Urothelium cell line (cell line): ENCODE measurements around the gene TPI1.

ENCODE experiments used
- DNase-seq: peaks from one replicate; pipeline ENCODE4 v3.0.0; 2011; ENCODE audit warnings: low spot score, mixed read lengths
- FAIRE-seq: peaks from 2 replicates; lab custom pipeline; 2011; peaks lifted over from hg19 to GRCh38; lab: Jason Lieb, UNC

Gene TPI1

GRCh38 chr12:6914246-6914946 is 47.1 kb downstream of the TPI1 start, which contains the start of gene ENO2:
ENO2 (plus strand) TSS chr12:6914580; CDS start chr12:6915833, 1,253 bp downstream.
- peak; percentile 93 for DNase-seq
- peak; percentile 91 for FAIRE-seq

DNA sequence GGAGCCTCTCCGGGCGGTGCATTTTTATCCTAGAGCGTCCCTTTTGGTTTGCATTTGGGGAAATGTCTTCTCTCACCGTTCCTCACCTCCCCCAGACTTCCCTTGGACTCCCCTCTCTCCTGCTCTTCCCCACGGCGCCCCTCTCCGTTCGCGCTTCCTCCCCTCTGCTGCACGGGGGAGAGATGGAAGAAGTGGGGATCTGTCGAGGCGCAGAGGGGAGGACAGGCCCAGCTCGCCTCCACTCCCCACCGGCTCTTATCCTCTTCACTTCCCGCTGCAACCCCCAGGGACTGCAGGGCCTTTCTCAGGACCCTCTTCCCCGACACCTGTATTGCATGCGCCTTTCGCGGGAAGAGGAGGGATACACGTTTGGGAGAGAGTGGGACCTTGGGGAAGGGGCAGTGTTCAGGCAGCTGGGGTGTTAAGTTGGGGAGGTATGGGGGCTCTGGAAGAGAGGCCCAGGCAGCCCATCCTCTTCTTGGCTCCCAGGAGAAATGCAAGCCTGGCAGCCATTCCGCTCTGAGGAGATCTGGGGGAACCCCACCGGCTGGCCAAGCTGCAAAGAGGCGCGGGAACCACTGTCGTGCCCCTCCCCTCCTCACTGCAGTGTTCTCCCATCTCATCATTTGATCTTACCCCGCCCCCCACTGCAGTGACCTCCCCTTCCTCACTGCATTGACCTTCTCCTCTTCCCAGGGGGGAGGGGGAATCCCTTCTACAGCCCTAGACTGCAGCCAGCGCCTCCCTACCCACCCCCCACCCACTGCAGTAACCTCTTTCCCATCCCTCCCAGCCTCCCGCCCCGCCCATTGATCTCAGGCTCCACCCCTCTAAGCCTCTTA is 47.8 kb downstream of the TPI1 start:
- FAIRE-seq (peak; percentile 40), DNase-seq (no peak)

DNA sequence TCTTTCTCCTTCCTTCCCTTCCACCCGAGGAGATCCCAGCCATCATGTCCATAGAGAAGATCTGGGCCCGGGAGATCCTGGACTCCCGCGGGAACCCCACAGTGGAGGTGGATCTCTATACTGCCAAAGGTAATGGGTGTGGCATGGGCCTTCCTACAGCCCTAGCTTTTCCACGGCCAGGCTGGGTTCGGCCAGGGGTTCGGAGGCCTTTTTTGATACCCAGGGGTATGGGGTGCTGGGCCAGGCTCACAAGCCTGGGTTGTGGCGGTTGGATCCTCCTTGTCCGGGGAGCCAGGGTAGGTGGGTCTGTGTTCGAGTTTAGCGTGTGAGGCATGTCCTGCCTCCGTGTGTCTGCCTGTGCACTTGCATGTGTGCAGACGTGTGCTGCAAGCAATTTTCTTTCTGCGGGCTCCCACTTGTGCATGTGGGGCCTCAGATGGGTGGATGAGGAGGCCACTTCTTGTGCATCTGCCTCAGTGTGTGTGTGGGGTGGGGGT is 48.5 kb downstream of the TPI1 start:
- DNase-seq (no peak), FAIRE-seq (peak; percentile 42)

GRCh38 chr12:6916426-6917200 is 49.3 kb downstream of the TPI1 start:
- no peak for FAIRE-seq

DNA sequence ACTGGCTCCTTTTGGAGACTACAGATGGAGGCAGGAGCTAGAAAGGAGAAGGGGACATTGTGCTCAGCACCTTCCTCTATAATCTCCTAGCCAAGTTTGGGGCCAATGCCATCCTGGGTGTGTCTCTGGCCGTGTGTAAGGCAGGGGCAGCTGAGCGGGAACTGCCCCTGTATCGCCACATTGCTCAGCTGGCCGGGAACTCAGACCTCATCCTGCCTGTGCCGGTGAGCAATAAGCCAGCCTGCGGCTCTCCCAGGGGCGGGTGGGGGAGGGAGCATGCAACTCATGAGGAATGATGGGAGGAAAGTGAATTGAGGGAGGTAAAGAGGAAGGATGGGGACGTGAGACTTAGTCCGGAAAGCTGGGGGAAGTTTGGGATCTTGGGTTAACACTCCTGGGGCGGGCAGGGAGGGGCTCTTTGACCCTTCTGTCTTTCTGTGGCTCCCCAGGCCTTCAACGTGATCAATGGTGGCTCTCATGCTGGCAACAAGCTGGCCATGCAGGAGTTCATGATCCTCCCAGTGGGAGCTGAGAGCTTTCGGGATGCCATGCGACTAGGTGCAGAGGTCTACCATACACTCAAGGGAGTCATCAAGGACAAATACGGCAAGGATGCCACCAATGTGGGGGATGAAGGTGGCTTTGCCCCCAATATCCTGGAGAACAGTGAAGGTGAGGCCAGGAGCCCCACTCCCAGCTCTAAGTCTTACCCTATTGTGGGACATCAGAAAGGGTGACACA is 50.3 kb downstream of the TPI1 start:
- DNase-seq (no peak), FAIRE-seq (no peak)

More at GRCh38 chr12:6916426-6917200, 49.3 kb downstream of the TPI1 start:
- DNase-seq: no peak

DNA sequence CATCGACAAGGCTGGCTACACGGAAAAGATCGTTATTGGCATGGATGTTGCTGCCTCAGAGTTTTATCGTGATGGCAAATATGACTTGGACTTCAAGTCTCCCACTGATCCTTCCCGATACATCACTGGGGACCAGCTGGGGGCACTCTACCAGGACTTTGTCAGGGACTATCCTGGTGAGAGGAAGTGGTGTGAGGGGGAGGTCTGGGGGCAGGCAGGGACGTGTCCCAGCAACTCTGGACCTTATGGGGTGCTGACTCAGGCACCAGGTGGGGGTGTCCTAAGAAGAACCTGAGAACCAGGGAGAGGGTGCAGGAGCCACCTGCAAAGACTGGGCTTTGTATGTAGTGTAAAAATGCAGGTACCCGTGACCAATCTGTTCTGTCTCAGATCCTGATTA is 52.3 kb downstream of the TPI1 start:
- no peak for FAIRE-seq

More for the DNA sequence above, 52.3 kb downstream of the TPI1 start:
- no peak for DNase-seq
